ENCODE measurements around the gene PLPPR5.

The PLPPR5 gene

GRCh38 chr1:98963064-98963758 is 41.5 kb downstream of the PLPPR5 start:
- H4K8ac ChIP-seq (ENCODE audit: low read depth, low read length) = no peak overlapping the region
- no peak overlapping the region for H2BK120ac ChIP-seq (ENCODE audit: low read depth, low read length)
- H3K4me3 ChIP-seq (ENCODE audit: low read length in 2 of 2) = no peak overlapping the region
- H3K18ac ChIP-seq (ENCODE audit: low read length) = no peak overlapping the region
- H3K27me3 ChIP-seq (ENCODE audit: control insufficient read depth in 3 of 3, insufficient read depth in 3 of 3, low read depth in 1 of 3, low read length in 3 of 3) = no peaks in the 10 kb centered on the region
- H3K9ac ChIP-seq (ENCODE audit: low read depth, low read length, poor library complexity) = no peak overlapping the region
- H3K14ac ChIP-seq (ENCODE audit: low read length) = no peak overlapping the region
- H4K91ac ChIP-seq (ENCODE audit: low read depth, low read length, poor library complexity) = no peak overlapping the region
- peaks cover 0 to 7% of the 10 kb centered on the region in 2 donors for H3K4me1 ChIP-seq (ENCODE audit: control insufficient read depth in 2 of 2, insufficient read depth in 1 of 2, low read depth in 1 of 2, low read length in 2 of 2)
- H3K4ac ChIP-seq (ENCODE audit: low read length) = no peak overlapping the region
- H3K23ac ChIP-seq (ENCODE audit: low read depth, low read length, poor library complexity) = no peak overlapping the region
- WGBS, 2 donors (ENCODE audit: extremely low coverage in 2 of 2, insufficient read length in 2 of 2, insufficient replicate concordance in 1 of 2) = no CpG with 5 or more reads among the region's 3 CpGs
- H3K36me3 ChIP-seq (replicated peaks in 1 of 2; ENCODE audit: control insufficient read depth in 2 of 2, insufficient read depth in 2 of 2, low read length in 2 of 2) = no peaks in the 10 kb centered on the region
- no peak overlapping the region for H3K27ac ChIP-seq (replicated peaks; ENCODE audit: low read length)
- no peaks in the 10 kb centered on the region for H3K79me1 ChIP-seq (ENCODE audit: low read depth, low read length)
- H2AK5ac ChIP-seq (ENCODE audit: low read depth, low read length) = no peak overlapping the region
- no peak overlapping the region for H3K4me2 ChIP-seq (ENCODE audit: insufficient read depth, low read length, poor library complexity, severe bottlenecking)
- DNase-seq (ENCODE audit: low spot score) = no peak
- H2BK12ac ChIP-seq (ENCODE audit: low read length) = no peak overlapping the region
- no peaks in the 10 kb centered on the region for H3K9me3 ChIP-seq (replicated peaks in 1 of 2; ENCODE audit: control insufficient read depth in 2 of 2, insufficient read depth in 1 of 2, low read depth in 1 of 2, low read length in 2 of 2)
- H2BK5ac ChIP-seq (ENCODE audit: low read length) = no peak overlapping the region
- H2AFZ ChIP-seq (ENCODE audit: low read length) = no peak overlapping the region
- no peak overlapping the region for H2BK15ac ChIP-seq (ENCODE audit: low read length)

- no peaks in the 10 kb centered on the region for H3K36me3 ChIP-seq (replicated peaks in 1 of 2; ENCODE audit: control insufficient read depth in 2 of 2, insufficient read depth in 2 of 2, low read length in 2 of 2)
- H2AK5ac ChIP-seq (ENCODE audit: low read depth, low read length) = no peak overlapping the region
- no peak overlapping the region for H3K9ac ChIP-seq (ENCODE audit: low read depth, low read length, poor library complexity)
- H2BK5ac ChIP-seq (ENCODE audit: low read length) = no peak overlapping the region
- H3K23ac ChIP-seq (ENCODE audit: low read depth, low read length, poor library complexity) = no peak overlapping the region
- H3K4me2 ChIP-seq (ENCODE audit: insufficient read depth, low read length, poor library complexity, severe bottlenecking) = no peak overlapping the region
- no peak overlapping the region for H3K18ac ChIP-seq (ENCODE audit: low read length)
- no peak overlapping the region for H2BK120ac ChIP-seq (ENCODE audit: low read depth, low read length)
- H3K4me1 ChIP-seq (ENCODE audit: control insufficient read depth in 2 of 2, insufficient read depth in 1 of 2, low read depth in 1 of 2, low read length in 2 of 2) = peaks cover 0 to 7% of the 10 kb centered on the region in 2 donors
- no peak overlapping the region for H3K14ac ChIP-seq (ENCODE audit: low read length)
- no peak overlapping the region for H3K27ac ChIP-seq (replicated peaks; ENCODE audit: low read length)
- H3K4ac ChIP-seq (ENCODE audit: low read length) = no peak overlapping the region
- no peaks in the 10 kb centered on the region for H3K79me1 ChIP-seq (ENCODE audit: low read depth, low read length)
- H4K91ac ChIP-seq (ENCODE audit: low read depth, low read length, poor library complexity) = no peak overlapping the region
- H2BK12ac ChIP-seq (ENCODE audit: low read length) = no peak overlapping the region
- H2AFZ ChIP-seq (ENCODE audit: low read length) = no peak overlapping the region
- no peak overlapping the region for H2BK15ac ChIP-seq (ENCODE audit: low read length)
- no peaks in the 10 kb centered on the region for H3K27me3 ChIP-seq (ENCODE audit: control insufficient read depth in 3 of 3, insufficient read depth in 3 of 3, low read depth in 1 of 3, low read length in 3 of 3)
- no peaks in the 10 kb centered on the region for H3K9me3 ChIP-seq (replicated peaks in 1 of 2; ENCODE audit: control insufficient read depth in 2 of 2, insufficient read depth in 1 of 2, low read depth in 1 of 2, low read length in 2 of 2)
- no peak for DNase-seq (ENCODE audit: low spot score)
- H4K8ac ChIP-seq (ENCODE audit: low read depth, low read length) = no peak overlapping the region
- H3K4me3 ChIP-seq (ENCODE audit: low read length in 2 of 2) = no peak overlapping the region
Observed at GRCh38 chr1:98962156-98962555, 42.5 kb downstream of the PLPPR5 start.

- H2AFZ ChIP-seq (ENCODE audit: low read length) = no peak overlapping the region
- no peak overlapping the region for H3K9ac ChIP-seq (ENCODE audit: low read depth, low read length, poor library complexity)
- no peaks in the 10 kb centered on the region for H3K36me3 ChIP-seq (replicated peaks in 1 of 2; ENCODE audit: control insufficient read depth in 2 of 2, insufficient read depth in 2 of 2, low read length in 2 of 2)
- H3K4me2 ChIP-seq (ENCODE audit: insufficient read depth, low read length, poor library complexity, severe bottlenecking) = peak overlapping the region; percentile 32
- no peaks in the 10 kb centered on the region for H3K79me1 ChIP-seq (ENCODE audit: low read depth, low read length)
- H3K4me3 ChIP-seq (ENCODE audit: low read length in 2 of 2) = no peak overlapping the region
- H2AK5ac ChIP-seq (ENCODE audit: low read depth, low read length) = no peak overlapping the region
- no peak overlapping the region for H2BK5ac ChIP-seq (ENCODE audit: low read length)
- no peak overlapping the region for H3K4ac ChIP-seq (ENCODE audit: low read length)
- no peak overlapping the region for H2BK120ac ChIP-seq (ENCODE audit: low read depth, low read length)
- H3K23ac ChIP-seq (ENCODE audit: low read depth, low read length, poor library complexity) = no peak overlapping the region
- no peak overlapping the region for H3K18ac ChIP-seq (ENCODE audit: low read length)
- no peak overlapping the region for H3K14ac ChIP-seq (ENCODE audit: low read length)
- no peak overlapping the region for H4K91ac ChIP-seq (ENCODE audit: low read depth, low read length, poor library complexity)
- no peak overlapping the region for H2BK15ac ChIP-seq (ENCODE audit: low read length)
- H3K9me3 ChIP-seq (replicated peaks in 1 of 2; ENCODE audit: control insufficient read depth in 2 of 2, insufficient read depth in 1 of 2, low read depth in 1 of 2, low read length in 2 of 2) = no peaks in the 10 kb centered on the region
- no peaks in the 10 kb centered on the region for H3K27me3 ChIP-seq (ENCODE audit: control insufficient read depth in 3 of 3, insufficient read depth in 3 of 3, low read depth in 1 of 3, low read length in 3 of 3)
- H3K27ac ChIP-seq (replicated peaks; ENCODE audit: low read length) = no peak overlapping the region
- peaks cover 7 to 15% of the 10 kb centered on the region in 2 donors for H3K4me1 ChIP-seq (ENCODE audit: control insufficient read depth in 2 of 2, insufficient read depth in 1 of 2, low read depth in 1 of 2, low read length in 2 of 2)
- DNase-seq (ENCODE audit: low spot score) = no peak
- H2BK12ac ChIP-seq (ENCODE audit: low read length) = no peak overlapping the region
- no peak overlapping the region for H4K8ac ChIP-seq (ENCODE audit: low read depth, low read length)
Observed at GRCh38 chr1:98949621-98950020, 55.0 kb downstream of the PLPPR5 start.

- H2AK5ac ChIP-seq (ENCODE audit: low read depth, low read length) = no peak overlapping the region
- no peaks in the 10 kb centered on the region for H3K79me1 ChIP-seq (ENCODE audit: low read depth, low read length)
- no peak overlapping the region for H3K27ac ChIP-seq (replicated peaks; ENCODE audit: low read length)
- H3K27me3 ChIP-seq (ENCODE audit: control insufficient read depth in 3 of 3, insufficient read depth in 3 of 3, low read depth in 1 of 3, low read length in 3 of 3) = no peaks in the 10 kb centered on the region
- no peak overlapping the region for H3K14ac ChIP-seq (ENCODE audit: low read length)
- H3K18ac ChIP-seq (ENCODE audit: low read length) = no peak overlapping the region
- no peak overlapping the region for H3K4ac ChIP-seq (ENCODE audit: low read length)
- no peak overlapping the region for H2BK120ac ChIP-seq (ENCODE audit: low read depth, low read length)
- H3K4me1 ChIP-seq (ENCODE audit: control insufficient read depth in 2 of 2, insufficient read depth in 1 of 2, low read depth in 1 of 2, low read length in 2 of 2) = peaks cover 8 to 15% of the 10 kb centered on the region in 2 donors
- H4K8ac ChIP-seq (ENCODE audit: low read depth, low read length) = no peak overlapping the region
- H3K4me2 ChIP-seq (ENCODE audit: insufficient read depth, low read length, poor library complexity, severe bottlenecking) = no peak overlapping the region
- H3K4me3 ChIP-seq (ENCODE audit: low read length in 2 of 2) = no peak overlapping the region
- H2BK5ac ChIP-seq (ENCODE audit: low read length) = no peak overlapping the region
- no peaks in the 10 kb centered on the region for H3K36me3 ChIP-seq (replicated peaks in 1 of 2; ENCODE audit: control insufficient read depth in 2 of 2, insufficient read depth in 2 of 2, low read length in 2 of 2)
- no peaks in the 10 kb centered on the region for H3K9me3 ChIP-seq (replicated peaks in 1 of 2; ENCODE audit: control insufficient read depth in 2 of 2, insufficient read depth in 1 of 2, low read depth in 1 of 2, low read length in 2 of 2)
- no peak for DNase-seq (ENCODE audit: low spot score)
- no CpG with 5 or more reads among the region's 2 CpGs for WGBS, 2 donors (ENCODE audit: extremely low coverage in 2 of 2, insufficient read length in 2 of 2, insufficient replicate concordance in 1 of 2)
- H4K91ac ChIP-seq (ENCODE audit: low read depth, low read length, poor library complexity) = no peak overlapping the region
- no peak overlapping the region for H3K23ac ChIP-seq (ENCODE audit: low read depth, low read length, poor library complexity)
- no peak overlapping the region for H2BK15ac ChIP-seq (ENCODE audit: low read length)
- H2BK12ac ChIP-seq (ENCODE audit: low read length) = no peak overlapping the region
- H2AFZ ChIP-seq (ENCODE audit: low read length) = no peak overlapping the region
- no peak overlapping the region for H3K9ac ChIP-seq (ENCODE audit: low read depth, low read length, poor library complexity)
Observed at GRCh38 chr1:98949166-98949565, 55.5 kb downstream of the PLPPR5 start.

Measured in neuronal stem cell (in vitro differentiated cells).